Panc1 (cell line): Measurements from ENCODE around the gene UMAD1. TPM values are rescaled to one million over a fixed set of nuclear protein-coding genes. Genes with fewer than 3 reads are reported as not detected.

Experiments used
- ATAC-seq: fragments of 200-7000 bp; cut with Tn5 transposase; 2 replicates; pipeline ENCODE4 v1.9.1; 2020; ENCODE audit warnings: mild to moderate bottlenecking, moderate library complexity
- BruUV-seq: library from RNA; stranded (reverse); fragments of 400-500 nt; replicated peaks from 2 replicates; lab custom pipeline; 2021; lab: Mats Ljungman, UMichigan
- CTCF ChIA-PET: fragments of 300-600 bp; sonication (Branson Sonifier 250); formaldehyde crosslinking; loops from one replicate; lab custom pipeline; 2022; ENCODE audit warnings: antibody characterized with exemption; lab: Charles Lee
- POLR2A ChIA-PET: fragments of 300-600 bp; sonication (Branson Sonifier 250); formaldehyde crosslinking; loops from one replicate; lab custom pipeline; 2022; ENCODE audit warnings: antibody characterized with exemption; lab: Charles Lee
- DNase-seq: peaks from one replicate; pipeline ENCODE4 v3.0.0-alpha.2; 2010; ENCODE audit warnings: low read depth, low spot score
- H3K27ac ChIP-seq: 2 replicates; pipeline ENCODE4 v1.5.1; 2011; ENCODE audit warnings: mild to moderate bottlenecking, low read length, inconsistent platforms
- H3K27me3 ChIP-seq: fragments of 200-500 bp; sonication (Bioruptor generic); 2 replicates; pipeline ENCODE4 v1.6.0; 2014; ENCODE audit warnings: low read length, inconsistent platforms; ENCODE audit not compliant: control insufficient read depth, insufficient read depth
- H3K36me3 ChIP-seq: fragments of 200-500 bp; sonication (Bioruptor generic); 2 replicates; pipeline ENCODE4 v1.5.1; 2014; ENCODE audit warnings: inconsistent platforms, mild to moderate bottlenecking, low read length, moderate library complexity; ENCODE audit not compliant: control insufficient read depth, insufficient read depth
- H3K4me1 ChIP-seq: 2 replicates; pipeline ENCODE4 v1.5.1; 2011; ENCODE audit warnings: inconsistent platforms, mild to moderate bottlenecking, low read length, moderate library complexity; ENCODE audit not compliant: control insufficient read depth, insufficient read depth
- H3K4me3 ChIP-seq, 2 experiments: 2 replicates each; pipeline ENCODE4 v1.5.1; 2011 to 2012; ENCODE audit warnings: low read depth in 2 of 2, low read length in 2 of 2, mild to moderate bottlenecking in 2 of 2, inconsistent platforms in 1 of 2, moderate library complexity in 1 of 2
- H3K9me3 ChIP-seq: fragments of 200-500 bp; sonication (Bioruptor generic); 2 replicates; pipeline ENCODE4 v1.5.1; 2014; ENCODE audit warnings: low read depth, mild to moderate bottlenecking, inconsistent platforms, low read length, moderate library complexity; ENCODE audit not compliant: control insufficient read depth, insufficient read depth
- CTCF ChIP-seq: fragments of 450-650 bp; IDR thresholded peaks from 2 replicates; pipeline ENCODE4 v1.5.1; 2017; ENCODE audit warnings: mild to moderate bottlenecking
- POLR2AphosphoS5 ChIP-seq: IDR thresholded peaks from 2 replicates; pipeline ENCODE4 v1.6.1; 2012; ENCODE audit warnings: mild to moderate bottlenecking, low read depth, low read length, moderate library complexity
- REST ChIP-seq, 2 experiments: IDR thresholded peaks; 2 replicates each; pipeline ENCODE4 v1.6.1; 2011 to 2012; ENCODE audit warnings: low read depth in 2 of 2, control low read depth in 1 of 2, low read length in 1 of 2, mild to moderate bottlenecking in 1 of 2, moderate library complexity in 1 of 2; ENCODE audit not compliant: insufficient read depth in 1 of 2
- SIN3A ChIP-seq: IDR thresholded peaks from 2 replicates; pipeline ENCODE4 v1.6.1; 2012; ENCODE audit warnings: low read depth, mild to moderate bottlenecking, low read length, moderate library complexity, borderline replicate concordance; ENCODE audit not compliant: insufficient read depth
- TCF7L2 ChIP-seq: IDR thresholded peaks from 2 replicates; pipeline ENCODE4 v1.6.1; 2011; ENCODE audit warnings: mild to moderate bottlenecking, low read depth, low read length, inconsistent platforms
- in situ Hi-C: cut with HindIII; loops from 2 replicates; pipeline ENCODE4 v1.10.0; 2016; ENCODE audit warnings: low sequenced_read_pairs, low pct_unique_long_range_greater_than_20kb
- intact Hi-C: fragments of 100-400 bp; cut with micrococcal nuclease; formaldehyde crosslinking; loops from one replicate; pipeline ENCODE4 v1.10.0; 2022; ENCODE audit not compliant: unreplicated experiment
- total RNA-seq: library from RNA; stranded (reverse); gene quantifications from one replicate; pipeline ENCODE4 v1.2.1, GENCODE V29; 2021; ENCODE audit not compliant: unreplicated experiment

The UMAD1 gene
- total RNA-seq, 1 experiment from 2014 or later, result 19.9 TPM

- ChIA-PET CTCF (no interaction called here), POLR2A (interaction anchor here (0.5 kb wide), 1 partner anchor 286 kb away, joined by 3 read pairs; no protein-coding TSS in a partner anchor)
- TF ChIP-seq POLR2AphosphoS5 (no peak), REST (IDR thresholded peaks at IDR 0.05; ENCODE audit: insufficient read depth in 1 of 2, low read depth in 2 of 2, low read length in 1 of 2) (no peak), TCF7L2 (no peak), SIN3A (no peak), CTCF (no peak)
- in situ Hi-C loops (no loop called here), intact Hi-C loops (no loop called here)
- BruUV-seq, result no TSS peak
- Histone ChIP-seq H3K4me1 (peaks cover 9% of the 10 kb centered on the region; the same call in 1 of the 2 replicates), H3K9me3 (no peaks in the 10 kb centered on the region), H3K27ac (peak overlapping the region; percentile 55; the same call in 1 of the 2 replicates), H3K4me3 (no peak overlapping the region), H3K36me3 (no peaks in the 10 kb centered on the region), H3K27me3 (no peaks in the 10 kb centered on the region)
- DNase-seq, result peak; percentile 69
- peak; percentile 62; the same call in 1 of the 2 replicates for ATAC-seq
Observed at GRCh38 chr7:7719236-7719635, 78.7 kb downstream of the UMAD1 start.

GRCh38 chr7:7720193-7720592, 79.6 kb downstream of the UMAD1 start:
- Histone ChIP-seq H3K27ac (no peak overlapping the region), H3K36me3 (no peaks in the 10 kb centered on the region), H3K9me3 (no peaks in the 10 kb centered on the region), H3K27me3 (no peaks in the 10 kb centered on the region), H3K4me3 (no peak overlapping the region), H3K4me1 (peaks cover 9% of the 10 kb centered on the region; the same call in 1 of the 2 replicates)
- BruUV-seq, result no TSS peak
- ATAC-seq, result no peak
- no peak for DNase-seq
- POLR2A ChIA-PET, result no interaction called here
- CTCF ChIA-PET, result no interaction called here
- intact Hi-C loops (no loop called here), in situ Hi-C loops (no loop called here)
- no peak for TF ChIP-seq SIN3A
- no peak for TF ChIP-seq POLR2AphosphoS5
- no peak for TF ChIP-seq CTCF
- TF ChIP-seq TCF7L2, result no peak
- no peak for TF ChIP-seq REST (IDR thresholded peaks at IDR 0.05; ENCODE audit: insufficient read depth in 1 of 2, low read depth in 2 of 2, low read length in 1 of 2)
